PC-3 (cell line): ENCODE measurements around the gene ST3GAL4. TPM values are rescaled to one million over a fixed set of nuclear protein-coding genes. Genes with fewer than 3 reads are reported as not detected.

Experiments used
- ATAC-seq: fragments of 200-7000 bp; cut with Tn5 transposase; 2 replicates; pipeline ENCODE4 v1.9.1; 2020; ENCODE audit warnings: mild to moderate bottlenecking, moderate library complexity
- BruUV-seq: library from RNA; stranded (reverse); fragments of 400-500 nt; replicated peaks from 2 replicates; lab custom pipeline; 2021; lab: Mats Ljungman, UMichigan
- CTCF ChIA-PET: fragments of 300-600 bp; sonication (Branson Sonifier 250); formaldehyde crosslinking; loops from one replicate; lab custom pipeline; 2022; ENCODE audit warnings: antibody characterized with exemption; lab: Charles Lee
- POLR2A ChIA-PET: fragments of 300-600 bp; sonication (Branson Sonifier 250); formaldehyde crosslinking; loops from one replicate; lab custom pipeline; 2022; ENCODE audit warnings: antibody characterized with exemption; ENCODE audit not compliant: unreplicated experiment; lab: Charles Lee
- DNase-seq: peaks from one replicate; pipeline ENCODE4 v3.0.0-alpha.2; 2015
- H2AFZ ChIP-seq: fragments of 300-600 bp; sonication (generic); 2 replicates; pipeline ENCODE4 v1.6.0; 2016; ENCODE audit warnings: antibody characterized with exemption, low read length
- H3F3A ChIP-seq: fragments of 300-600 bp; sonication (generic); one replicate; pipeline ENCODE4 v1.6.0; 2017; ENCODE audit warnings: antibody characterized with exemption, low read length, control low read depth, mild to moderate bottlenecking; ENCODE audit not compliant: unreplicated experiment
- H3K27ac ChIP-seq: fragments of 300-600 bp; sonication (generic); 2 replicates; pipeline ENCODE4 v1.5.1; 2016; ENCODE audit warnings: mild to moderate bottlenecking, low read length
- H3K27me3 ChIP-seq: fragments of 300-600 bp; sonication (generic); 2 replicates; pipeline ENCODE4 v1.6.1; 2016; ENCODE audit warnings: low read length, mixed read lengths
- H3K36me3 ChIP-seq: fragments of 300-600 bp; sonication (generic); 2 replicates; pipeline ENCODE4 v1.6.1; 2016; ENCODE audit warnings: low read depth, mixed run types, low read length, mixed read lengths
- H3K4me1 ChIP-seq: fragments of 300-600 bp; sonication (generic); 2 replicates; pipeline ENCODE4 v1.5.1; 2016; ENCODE audit warnings: low read length; ENCODE audit not compliant: insufficient read depth
- H3K4me2 ChIP-seq: fragments of 300-600 bp; sonication (generic); 2 replicates; pipeline ENCODE4 v1.6.0; 2016; ENCODE audit warnings: low read length
- H3K4me3 ChIP-seq: fragments of 300-600 bp; sonication (generic); 2 replicates; pipeline ENCODE4 v1.5.1; 2016; ENCODE audit warnings: mild to moderate bottlenecking, low read length, mixed read lengths
- H3K79me2 ChIP-seq: fragments of 300-600 bp; sonication (generic); 2 replicates; pipeline ENCODE4 v1.6.1; 2017; ENCODE audit warnings: low read length, mixed read lengths
- H3K9ac ChIP-seq: fragments of 300-600 bp; sonication (generic); 2 replicates; pipeline ENCODE4 v1.6.0; 2016; ENCODE audit warnings: mild to moderate bottlenecking, low read length
- H3K9me2 ChIP-seq: fragments of 300-600 bp; sonication (generic); replicated peaks from 2 replicates; pipeline ENCODE4 v1.6.1; 2016; ENCODE audit warnings: mixed run types, low read length, mixed read lengths
- H3K9me3 ChIP-seq: fragments of 300-600 bp; sonication (generic); 2 replicates; pipeline ENCODE4 v1.6.1; 2016; ENCODE audit warnings: low read length, mixed read lengths
- H4K20me1 ChIP-seq: fragments of 300-600 bp; sonication (generic); 2 replicates; pipeline ENCODE4 v1.6.1; 2016; ENCODE audit warnings: low read length, mixed read lengths
- EZH2 ChIP-seq: fragments of 300-600 bp; sonication (generic); IDR thresholded peaks from one replicate; pipeline ENCODE4 v1.6.1; 2017; ENCODE audit warnings: antibody characterized with exemption, mild to moderate bottlenecking, low read length; ENCODE audit not compliant: unreplicated experiment
- EZH2phosphoT487 ChIP-seq: fragments of 300-600 bp; sonication (generic); IDR thresholded peaks from 2 replicates; pipeline ENCODE4 v1.6.1; 2018; ENCODE audit warnings: mild to moderate bottlenecking, antibody characterized with exemption, low read length, borderline replicate concordance
- intact Hi-C: fragments of 100-400 bp; cut with micrococcal nuclease; formaldehyde crosslinking; loops from 2 replicates; pipeline ENCODE4 v1.9.0; 2023
- total RNA-seq: library from RNA; depleted of rRNA; stranded (reverse); fragments of >200 nt; gene quantifications from 2 replicates; pipeline ENCODE4 v1.2.3, GENCODE V29; 2014
- TF ChIP-seq, protein P1 (sequence below): fragments of 300-600 bp; sonication (generic); conservative IDR thresholded peaks from 2 replicates; pipeline ENCODE4 v1.5.1; 2017; ENCODE audit warnings: antibody characterized with exemption, low read depth, mild to moderate bottlenecking, low read length

Gene ST3GAL4
- total RNA-seq, 1 experiment from 2014 or later: 126 TPM

DNA sequence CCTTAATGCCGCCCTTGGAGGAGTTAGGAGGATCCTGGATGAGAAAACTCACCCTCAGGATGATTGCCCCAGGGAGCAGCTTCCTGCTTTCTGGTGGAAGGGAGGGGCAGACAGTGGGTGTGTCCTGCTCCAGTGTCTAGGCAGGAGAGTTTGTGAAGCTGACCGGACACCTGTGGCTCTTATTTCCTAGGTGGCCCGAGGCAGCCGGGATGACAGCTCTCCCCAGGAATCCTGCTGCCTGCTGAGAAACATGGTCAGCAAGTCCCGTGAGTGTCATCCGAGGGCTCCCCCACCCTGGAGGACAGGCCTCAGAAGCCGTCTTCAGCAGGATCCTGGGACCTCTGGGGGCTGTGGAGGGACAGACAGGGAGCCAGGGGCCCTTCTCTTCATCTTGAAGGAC is 50.4 kb downstream of the ST3GAL4 start:
- peak; percentile 90 for DNase-seq
- POLR2A ChIA-PET: interaction anchor here (0.5 kb wide), 1 partner anchor 126 kb away, joined by 3 read pairs; no protein-coding TSS in a partner anchor
- no peaks in the 10 kb centered on the region for H3K9me3 ChIP-seq
- intact Hi-C loops: no loop called here
- H3K4me3 ChIP-seq: peak overlapping the region; percentile 46
- H3K9ac ChIP-seq: peak overlapping the region; percentile 90
- peaks cover 8% of the 10 kb centered on the region for H3F3A ChIP-seq
- TF ChIP-seq EZH2 (no peak), EZH2phosphoT487 (no peak)
- TF ChIP-seq, protein P1, sequence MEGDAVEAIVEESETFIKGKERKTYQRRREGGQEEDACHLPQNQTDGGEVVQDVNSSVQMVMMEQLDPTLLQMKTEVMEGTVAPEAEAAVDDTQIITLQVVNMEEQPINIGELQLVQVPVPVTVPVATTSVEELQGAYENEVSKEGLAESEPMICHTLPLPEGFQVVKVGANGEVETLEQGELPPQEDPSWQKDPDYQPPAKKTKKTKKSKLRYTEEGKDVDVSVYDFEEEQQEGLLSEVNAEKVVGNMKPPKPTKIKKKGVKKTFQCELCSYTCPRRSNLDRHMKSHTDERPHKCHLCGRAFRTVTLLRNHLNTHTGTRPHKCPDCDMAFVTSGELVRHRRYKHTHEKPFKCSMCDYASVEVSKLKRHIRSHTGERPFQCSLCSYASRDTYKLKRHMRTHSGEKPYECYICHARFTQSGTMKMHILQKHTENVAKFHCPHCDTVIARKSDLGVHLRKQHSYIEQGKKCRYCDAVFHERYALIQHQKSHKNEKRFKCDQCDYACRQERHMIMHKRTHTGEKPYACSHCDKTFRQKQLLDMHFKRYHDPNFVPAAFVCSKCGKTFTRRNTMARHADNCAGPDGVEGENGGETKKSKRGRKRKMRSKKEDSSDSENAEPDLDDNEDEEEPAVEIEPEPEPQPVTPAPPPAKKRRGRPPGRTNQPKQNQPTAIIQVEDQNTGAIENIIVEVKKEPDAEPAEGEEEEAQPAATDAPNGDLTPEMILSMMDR: no peak
- peaks cover 42% of the 10 kb centered on the region for H3K36me3 ChIP-seq
- peaks cover 29% of the 10 kb centered on the region for H3K79me2 ChIP-seq
- no peak overlapping the region for H2AFZ ChIP-seq
- BruUV-seq: TSS peak; percentile 15
- H3K9me2 ChIP-seq: no peaks in the 10 kb centered on the region
- H4K20me1 ChIP-seq: no peaks in the 10 kb centered on the region
- H3K4me1 ChIP-seq: peaks cover 48% of the 10 kb centered on the region
- peak overlapping the region; percentile 99 for H3K27ac ChIP-seq
- CTCF ChIA-PET: no interaction called here
- no peaks in the 10 kb centered on the region for H3K27me3 ChIP-seq
- peak; percentile 45 for ATAC-seq
- peak overlapping the region; percentile 81 for H3K4me2 ChIP-seq

DNA sequence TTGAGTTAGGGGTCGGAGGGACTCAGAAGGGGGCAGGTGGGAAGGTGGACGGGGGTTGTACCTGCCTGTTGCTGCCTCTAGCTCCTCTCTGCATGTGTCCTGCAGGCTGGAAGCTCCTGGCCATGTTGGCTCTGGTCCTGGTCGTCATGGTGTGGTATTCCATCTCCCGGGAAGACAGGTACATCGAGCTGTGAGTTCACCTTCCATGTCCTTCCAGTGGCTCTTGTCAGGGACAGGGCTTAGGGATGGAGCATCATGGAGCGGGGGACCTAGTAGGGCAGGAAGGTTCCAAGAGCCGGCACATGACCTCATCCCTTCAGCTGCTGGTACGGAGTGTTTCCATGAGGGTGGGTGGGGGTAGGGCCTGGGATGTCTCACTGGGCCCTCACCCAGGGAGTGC is 50.9 kb downstream of the ST3GAL4 start:
- Histone ChIP-seq H3K27me3 (no peaks in the 10 kb centered on the region), H3F3A (peaks cover 8% of the 10 kb centered on the region), H3K4me2 (peak overlapping the region; percentile 81), H3K9me2 (no peaks in the 10 kb centered on the region), H4K20me1 (no peaks in the 10 kb centered on the region), H3K4me3 (peak overlapping the region; percentile 46), H2AFZ (no peak overlapping the region), H3K36me3 (peaks cover 42% of the 10 kb centered on the region), H3K27ac (peak overlapping the region; percentile 99), H3K4me1 (peaks cover 48% of the 10 kb centered on the region), H3K9ac (peak overlapping the region; percentile 90), H3K9me3 (no peaks in the 10 kb centered on the region), H3K79me2 (peaks cover 29% of the 10 kb centered on the region)
- ChIA-PET POLR2A (no interaction called here), CTCF (no interaction called here)
- ATAC-seq: no peak
- no peak for TF ChIP-seq EZH2
- TF ChIP-seq, protein P1: no peak
- TF ChIP-seq EZH2phosphoT487: no peak
- no peak for DNase-seq
- intact Hi-C loops: no loop called here
- BruUV-seq: no TSS peak

DNA sequence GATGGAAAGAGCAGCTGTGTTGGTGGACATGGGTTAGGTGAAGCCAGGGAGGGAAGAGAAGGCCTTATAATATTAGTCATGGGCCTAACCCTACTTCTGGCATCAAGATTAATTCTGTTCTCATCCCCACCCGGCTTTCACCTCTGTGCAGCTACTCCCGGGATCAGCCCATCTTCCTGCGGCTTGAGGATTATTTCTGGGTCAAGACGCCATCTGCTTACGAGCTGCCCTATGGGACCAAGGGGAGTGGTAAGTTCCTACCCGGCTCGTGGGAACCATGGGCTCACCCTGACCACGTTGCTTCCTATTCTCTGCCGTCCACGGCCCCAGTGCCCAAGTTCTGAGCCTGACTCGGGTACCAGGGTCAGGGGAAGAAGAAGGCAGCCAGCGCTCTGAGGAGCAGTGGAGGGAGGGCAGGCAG is 51.6 kb downstream of the ST3GAL4 start:
- Histone ChIP-seq H4K20me1 (no peaks in the 10 kb centered on the region), H3F3A (peaks cover 8% of the 10 kb centered on the region), H3K4me3 (no peak overlapping the region), H3K79me2 (peaks cover 29% of the 10 kb centered on the region), H3K36me3 (peaks cover 49% of the 10 kb centered on the region), H3K9me2 (no peaks in the 10 kb centered on the region), H3K27me3 (no peaks in the 10 kb centered on the region), H3K4me1 (peaks cover 48% of the 10 kb centered on the region), H2AFZ (no peak overlapping the region), H3K9ac (no peak overlapping the region), H3K27ac (peak overlapping the region; percentile 99), H3K4me2 (peak overlapping the region; percentile 19; the same call in 1 of the 2 replicates), H3K9me3 (no peaks in the 10 kb centered on the region)
- TF ChIP-seq, protein P1: no peak
- TF ChIP-seq EZH2 (no peak), EZH2phosphoT487 (no peak)
- DNase-seq (no peak), ATAC-seq (no peak)
- no TSS peak for BruUV-seq
- intact Hi-C loops: no loop called here
- ChIA-PET CTCF (no interaction called here), POLR2A (interaction anchor here (0.6 kb wide), 1 partner anchor 52 kb away, joined by 3 read pairs; the partner anchor contains the start of gene ST3GAL4)
